HG03039 (cell line): ENCODE data around the gene SIX3.

Source experiments
- ATAC-seq: cut with Tn5 transposase; IDR thresholded peaks from one replicate; pipeline ENCODE4 v1.9.1; 2021; ENCODE audit warnings: mild to moderate bottlenecking, moderate library complexity; ENCODE audit not compliant: unreplicated experiment

SIX3 gene

GRCh38 chr2:44942304-44943030 is 965 bp downstream of the SIX3 start:
- ATAC-seq, result no peak

GRCh38 chr2:44943031-44943692 is 1.7 kb downstream of the SIX3 start:
- no peak for ATAC-seq

GRCh38 chr2:44943693-44944101 is 2.2 kb downstream of the SIX3 start:
- no peak for ATAC-seq

- no peak for ATAC-seq
Observed at GRCh38 chr2:44944102-44944951, 2.8 kb downstream of the SIX3 start.

- ATAC-seq, result no peak
Observed at GRCh38 chr2:44944952-44945612, 3.6 kb downstream of the SIX3 start.

GRCh38 chr2:44945676-44946371 is 4.3 kb downstream of the SIX3 start:
- no peak for ATAC-seq

- no peak for ATAC-seq
Observed at GRCh38 chr2:44946372-44947027, 5.0 kb downstream of the SIX3 start.

GRCh38 chr2:44947028-44947375 is 5.5 kb downstream of the SIX3 start:
- no peak for ATAC-seq

- no peak for ATAC-seq
Observed at GRCh38 chr2:44948565-44949328, 7.2 kb downstream of the SIX3 start.

GRCh38 chr2:44949329-44950151 is 8.0 kb downstream of the SIX3 start:
- ATAC-seq, result no peak

GRCh38 chr2:44950646-44951045 is 9.1 kb downstream of the SIX3 start:
- no peak for ATAC-seq

- no peak for ATAC-seq
Observed at GRCh38 chr2:44951124-44951523, 9.6 kb downstream of the SIX3 start.

- ATAC-seq, result no peak
Observed at GRCh38 chr2:44951714-44952113, 10.2 kb downstream of the SIX3 start.

GRCh38 chr2:44952143-44952805 is 10.8 kb downstream of the SIX3 start:
- ATAC-seq, result no peak

- ATAC-seq, result no peak
Observed at GRCh38 chr2:44952806-44953498, 11.4 kb downstream of the SIX3 start.

GRCh38 chr2:44953499-44953883 is 12.0 kb downstream of the SIX3 start:
- no peak for ATAC-seq

GRCh38 chr2:44954447-44954888 is 13.0 kb downstream of the SIX3 start:
- no peak for ATAC-seq
